Body of pancreas (tissue), 4 donors: ENCODE data around the gene ARHGAP33. TPM values are rescaled to one million over a fixed set of nuclear protein-coding genes. Genes with fewer than 3 reads are reported as not detected.
A peak's percentile ranks its signal among the peaks of the same experiment; 100 is the strongest.

Experiments used
- ATAC-seq: fragments of 150-250 bp; one replicate; pipeline ENCODE4 v1.9.1; 2016
- DNase-seq, 4 donors: peaks; one replicate each; pipeline ENCODE4 v3.0.0-alpha.2; 2019
- H3K27ac ChIP-seq, 4 donors: fragments of 200-600 bp; sonication (generic); 1 replicate in 3 of 4; 2 replicates in 1 of 4; pipeline versions ENCODE4 v1.5.1 to v1.6.1; 2016 to 2019; ENCODE audit warnings: mild to moderate bottlenecking in 1 of 4, mixed read lengths in 1 of 4, moderate library complexity in 1 of 4
- H3K27me3 ChIP-seq, 2 donors: fragments of 200-600 bp; sonication (generic); one replicate each; pipeline ENCODE4 v1.6.0; 2016; ENCODE audit warnings: mild to moderate bottlenecking in 1 of 2
- H3K36me3 ChIP-seq, 2 donors: fragments of 200-600 bp; sonication (generic); replicated peaks in 1 of 2; 2 replicates each; pipeline ENCODE4 v1.5.1; 2016; ENCODE audit warnings: low read depth in 2 of 2; ENCODE audit not compliant: insufficient read depth in 1 of 2
- H3K4me1 ChIP-seq: fragments of 200-600 bp; sonication (generic); one replicate; pipeline ENCODE4 v1.6.0; 2016
- H3K4me3 ChIP-seq, 2 donors: fragments of 200-600 bp; sonication (generic); 1 replicate in 1 of 2; 2 replicates in 1 of 2; pipeline ENCODE4 v1.5.1; 2016 to 2019
- H3K9me3 ChIP-seq, 3 donors: fragments of 200-600 bp; sonication (generic); 1 replicate in 2 of 3; 2 replicates in 1 of 3; pipeline ENCODE4 v1.5.1; 2016
- CTCF ChIP-seq, 7 experiments: fragments of 450-650 bp in 4 of 7; fragments of 200-600 bp in 3 of 7; sonication (generic) in 3 of 7; IDR thresholded peaks; one replicate each; pipeline ENCODE4 v1.5.1; 2016 to 2019; ENCODE audit warnings: antibody characterized with exemption in 7 of 7
- POLR2A ChIP-seq, 3 donors: fragments of 450-650 bp; IDR thresholded peaks; one replicate each; pipeline ENCODE4 v1.6.1; 2016; ENCODE audit warnings: antibody characterized with exemption in 3 of 3, mild to moderate bottlenecking in 2 of 3
- WGBS, 2 donors: methylation state at CpG; one replicate each; pipeline ENCODE4 v1.1.5; 2017; 5-methylcytosine and 5-hydroxymethylcytosine counted together
- intact Hi-C: fragments of 100-400 bp; cut with DNase I; formaldehyde crosslinking; loops from one replicate; pipeline ENCODE4 v1.15.1; 2023
- total RNA-seq, 2 donors: library from RNA; depleted of rRNA; stranded (reverse); fragments of >200 nt; gene quantifications; one replicate each; pipeline ENCODE4 v1.1.0, GENCODE V29; 2016

Gene ARHGAP33
- total RNA-seq, 2 donors from 2014 or later: 8.6 to 71.5 TPM

- intact Hi-C loops: no loop called here
- no peaks in the 10 kb centered on the region for H3K36me3 ChIP-seq
- TF ChIP-seq CTCF (IDR thresholded peaks at IDR 0.05) (no peak), POLR2A (IDR thresholded peaks at IDR 0.05) (peak in 1 of 3 donors; percentile 18)
- 24 to 31% methylated on average over 9 of the region's 9 CpGs for WGBS, 2 donors
- peak; percentile 18 for ATAC-seq
- H3K9me3 ChIP-seq: no peaks in the 10 kb centered on the region
- H3K27ac ChIP-seq: no peak overlapping the region
- no peak for DNase-seq
- H3K4me3 ChIP-seq: no peak overlapping the region
- peaks cover 14% of the 10 kb centered on the region for H3K4me1 ChIP-seq
- no peaks in the 10 kb centered on the region for H3K27me3 ChIP-seq
These were observed 392 bp upstream of the ARHGAP33 start for GRCh38 chr19:35775046-35775297.

DNA sequence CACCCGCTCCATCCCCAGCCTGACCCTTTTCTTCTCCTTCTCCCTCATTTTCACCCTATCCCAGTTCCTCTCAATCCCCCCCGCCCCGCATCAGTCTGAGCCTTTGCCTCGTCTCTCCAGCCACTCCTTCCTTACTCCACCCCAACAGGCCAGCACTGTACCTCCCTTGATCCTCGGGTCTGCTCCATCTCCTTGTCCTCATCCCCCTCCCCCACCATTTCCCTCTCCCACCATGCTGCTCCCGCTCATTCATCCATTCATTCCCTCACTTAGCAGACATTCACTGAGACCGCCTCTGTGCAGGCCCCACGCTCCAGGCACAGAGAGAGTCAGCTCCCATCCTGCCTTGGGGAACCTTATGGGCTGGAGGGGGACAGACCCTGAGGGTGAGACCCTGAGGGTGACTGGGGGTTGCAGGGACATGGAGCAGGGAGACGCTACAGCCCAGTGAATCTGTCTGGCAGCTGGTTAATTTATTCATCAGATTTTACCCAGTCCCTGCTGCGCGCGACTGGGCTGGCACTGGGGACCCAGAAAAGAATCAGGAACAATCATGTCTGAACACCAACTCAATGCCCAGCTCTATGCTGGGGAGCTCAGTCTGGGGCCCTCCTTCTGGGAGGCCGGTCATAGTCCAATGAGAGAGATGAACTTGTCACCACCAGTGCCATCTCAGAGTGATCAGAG, 881 bp downstream of the ARHGAP33 start:
- Histone ChIP-seq H3K4me3 (no peak overlapping the region), H3K9me3 (no peaks in the 10 kb centered on the region), H3K36me3 (no peaks in the 10 kb centered on the region), H3K27ac (no peak overlapping the region), H3K4me1 (peaks cover 14% of the 10 kb centered on the region), H3K27me3 (no peaks in the 10 kb centered on the region)
- TF ChIP-seq POLR2A (IDR thresholded peaks at IDR 0.05) (no peak), CTCF (IDR thresholded peaks at IDR 0.05) (no peak)
- intact Hi-C loops: no loop called here
- DNase-seq (no peak), ATAC-seq (no peak)
- 72 to 78% methylated on average over 12 to 13 of the region's 13 CpGs for WGBS, 2 donors

GRCh38 chr19:35777086-35777841, 1.9 kb downstream of the ARHGAP33 start:
- Histone ChIP-seq H3K4me3 (no peak overlapping the region), H3K4me1 (peaks cover 14% of the 10 kb centered on the region), H3K27ac (no peak overlapping the region), H3K27me3 (no peaks in the 10 kb centered on the region), H3K9me3 (no peaks in the 10 kb centered on the region), H3K36me3 (no peaks in the 10 kb centered on the region)
- DNase-seq (no peak), ATAC-seq (no peak)
- intact Hi-C loops: no loop called here
- WGBS, 2 donors: 77 to 80% methylated on average over 17 to 19 of the region's 19 CpGs
- TF ChIP-seq POLR2A (IDR thresholded peaks at IDR 0.05) (no peak), CTCF (IDR thresholded peaks at IDR 0.05) (no peak)

GRCh38 chr19:35777961-35778360, 2.6 kb downstream of the ARHGAP33 start:
- intact Hi-C loops: no loop called here
- ATAC-seq (no peak), DNase-seq (no peak)
- TF ChIP-seq POLR2A (IDR thresholded peaks at IDR 0.05) (no peak), CTCF (IDR thresholded peaks at IDR 0.05) (no peak)
- Histone ChIP-seq H3K9me3 (no peaks in the 10 kb centered on the region), H3K27me3 (no peaks in the 10 kb centered on the region), H3K36me3 (no peaks in the 10 kb centered on the region), H3K4me1 (peaks cover 14% of the 10 kb centered on the region), H3K27ac (no peak overlapping the region), H3K4me3 (no peak overlapping the region)
- 68 to 89% methylated on average over 5 of the region's 7 CpGs for WGBS, 2 donors

DNA sequence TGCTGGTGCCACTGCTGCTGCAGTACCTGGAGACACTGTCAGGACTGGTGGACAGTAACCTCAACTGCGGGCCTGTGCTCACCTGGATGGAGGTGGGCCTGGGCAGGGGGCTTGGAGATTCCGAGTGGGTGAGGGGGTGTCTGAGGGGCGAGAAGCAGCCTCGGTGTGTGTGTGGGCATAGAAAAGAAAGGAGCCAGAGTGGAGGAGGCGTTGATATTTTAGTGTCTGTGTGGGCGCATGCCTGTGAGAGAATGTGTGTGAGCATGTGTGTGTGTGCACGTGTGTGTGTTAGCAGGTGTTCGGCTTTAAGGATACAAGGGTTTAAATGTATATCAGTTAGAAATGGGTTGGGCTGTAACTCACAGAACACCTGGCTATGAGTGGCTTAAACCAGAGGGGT, 3.7 kb downstream of the ARHGAP33 start:
- 87 to 90% methylated on average over 8 of the region's 8 CpGs for WGBS, 2 donors
- no peak overlapping the region for H3K27ac ChIP-seq
- no peaks in the 10 kb centered on the region for H3K9me3 ChIP-seq
- H3K27me3 ChIP-seq: no peaks in the 10 kb centered on the region
- no peak for ATAC-seq
- peaks cover 14% of the 10 kb centered on the region for H3K4me1 ChIP-seq
- H3K4me3 ChIP-seq: no peak overlapping the region
- DNase-seq: no peak
- H3K36me3 ChIP-seq: no peaks in the 10 kb centered on the region
- intact Hi-C loops: no loop called here
- no peak for TF ChIP-seq CTCF (IDR thresholded peaks at IDR 0.05)
- TF ChIP-seq POLR2A (IDR thresholded peaks at IDR 0.05): no peak
